DND-41 (cell line): ENCODE measurements around the gene HEMK1.

Experiments
- ATAC-seq: fragments of 200-7000 bp; cut with Tn5 transposase; 3 replicates; pipeline ENCODE4 v1.9.1; 2021; ENCODE audit warnings: low read depth; ENCODE audit not compliant: insufficient read depth
- DNase-seq: peaks from one replicate; pipeline ENCODE4 v3.0.0-alpha.2; 2020
- H2AFZ ChIP-seq: 2 replicates; pipeline ENCODE4 v1.6.0; 2012; ENCODE audit warnings: low read depth, low read length
- H3K27ac ChIP-seq: 2 replicates; pipeline ENCODE4 v1.5.1; 2012; ENCODE audit warnings: low read length, inconsistent platforms
- H3K27me3 ChIP-seq: fragments of 200-600 bp; sonication (generic); 2 replicates; pipeline ENCODE4 v1.6.0; 2012; ENCODE audit warnings: low read length, mild to moderate bottlenecking, inconsistent platforms; ENCODE audit not compliant: insufficient read depth, poor library complexity
- H3K36me3 ChIP-seq: 2 replicates; pipeline ENCODE4 v1.5.1; 2012; ENCODE audit warnings: low read length, inconsistent platforms; ENCODE audit not compliant: insufficient read depth
- H3K4me1 ChIP-seq: 2 replicates; pipeline ENCODE4 v1.5.1; 2012; ENCODE audit warnings: mild to moderate bottlenecking, low read length; ENCODE audit not compliant: insufficient read depth
- H3K4me2 ChIP-seq: 2 replicates; pipeline ENCODE4 v1.6.0; 2012; ENCODE audit warnings: mild to moderate bottlenecking, moderate library complexity, low read length, inconsistent platforms; ENCODE audit not compliant: insufficient read depth
- H3K4me3 ChIP-seq, 2 experiments: fragments of 200-600 bp in 1 of 2; shearing (Covaris generic) in 1 of 2; 2 replicates each; pipeline ENCODE4 v1.5.1; 2012 to 2016; ENCODE audit warnings: inconsistent platforms in 2 of 2, low read length in 2 of 2, mild to moderate bottlenecking in 2 of 2, low read depth in 1 of 2, moderate library complexity in 1 of 2
- H3K79me2 ChIP-seq: 2 replicates; pipeline ENCODE4 v1.6.0; 2012; ENCODE audit warnings: low read length, inconsistent platforms; ENCODE audit not compliant: insufficient read depth
- H3K9ac ChIP-seq: 2 replicates; pipeline ENCODE4 v1.6.0; 2012; ENCODE audit warnings: low read depth, mild to moderate bottlenecking, inconsistent platforms, low read length, moderate library complexity
- H3K9me3 ChIP-seq: 2 replicates; pipeline ENCODE4 v1.5.1; 2012; ENCODE audit warnings: low read length, moderate library complexity, mild to moderate bottlenecking, inconsistent platforms; ENCODE audit not compliant: insufficient read depth, severe bottlenecking
- H4K20me1 ChIP-seq: 2 replicates; pipeline ENCODE4 v1.6.0; 2012; ENCODE audit warnings: low read length; ENCODE audit not compliant: insufficient read depth
- CTCF ChIP-seq: IDR thresholded peaks from 2 replicates; pipeline ENCODE4 v1.5.1; 2012; ENCODE audit warnings: borderline replicate concordance, low read length, moderate library complexity, mild to moderate bottlenecking; ENCODE audit not compliant: poor library complexity, severe bottlenecking; ENCODE audit errors: extremely low read depth
- EZH2 ChIP-seq: IDR thresholded peaks from 3 replicates; pipeline ENCODE4 v1.6.1; 2012; ENCODE audit warnings: borderline replicate concordance, low read depth, mild to moderate bottlenecking, moderate library complexity, low read length, inconsistent platforms; ENCODE audit not compliant: severe bottlenecking

Gene HEMK1

GRCh38 chr3:50612970-50613846, 43.9 kb downstream of the HEMK1 start:
- DNase-seq (peak; percentile 45), ATAC-seq (no peak)

GRCh38 chr3:50615190-50615589, 45.9 kb downstream of the HEMK1 start:
- DNase-seq (no peak), ATAC-seq (no peak)
- peaks cover 66% of the 10 kb centered on the region for H3K4me1 ChIP-seq
- peaks cover 65% of the 10 kb centered on the region for H3K36me3 ChIP-seq
- H3K79me2 ChIP-seq = peaks cover 89% of the 10 kb centered on the region
- H4K20me1 ChIP-seq = peaks cover 35% of the 10 kb centered on the region
- no peak for TF ChIP-seq EZH2
- no peak for TF ChIP-seq CTCF
- no peak overlapping the region for H2AFZ ChIP-seq
- peak overlapping the region; percentile 56 for H3K9ac ChIP-seq
- no peaks in the 10 kb centered on the region for H3K27me3 ChIP-seq
- peak overlapping the region; percentile 75 for H3K4me2 ChIP-seq
- peak overlapping the region in 1 of 2 experiments; percentile 59; a peak in 2 of 4 replicates for H3K4me3 ChIP-seq
- H3K9me3 ChIP-seq = no peaks in the 10 kb centered on the region
- peak overlapping the region; percentile 74 for H3K27ac ChIP-seq

More at GRCh38 chr3:50612970-50613846, 43.9 kb downstream of the HEMK1 start:
- Histone ChIP-seq H3K36me3 (peaks cover 70% of the 10 kb centered on the region), H3K27me3 (no peaks in the 10 kb centered on the region), H3K9me3 (no peaks in the 10 kb centered on the region), H3K27ac (peak overlapping the region; percentile 99), H3K4me2 (peak overlapping the region; percentile 75), H3K4me3 (peak overlapping the region; percentile 62 to 79), H3K9ac (peak overlapping the region; percentile 96), H2AFZ (no peak overlapping the region), H4K20me1 (peaks cover 55% of the 10 kb centered on the region), H3K4me1 (peaks cover 50% of the 10 kb centered on the region), H3K79me2 (peaks cover 90% of the 10 kb centered on the region)
- TF ChIP-seq CTCF (peak; percentile 3), EZH2 (no peak)

GRCh38 chr3:50616003-50616769, 46.9 kb downstream of the HEMK1 start:
- H3K27ac ChIP-seq = peak overlapping the region; percentile 80
- peak overlapping the region; percentile 14 to 59; a peak in 3 of 4 replicates for H3K4me3 ChIP-seq
- H2AFZ ChIP-seq = peak overlapping the region; percentile 21
- peaks cover 89% of the 10 kb centered on the region for H3K79me2 ChIP-seq
- peak; percentile 90 for DNase-seq
- peaks cover 25% of the 10 kb centered on the region for H4K20me1 ChIP-seq
- H3K27me3 ChIP-seq = no peaks in the 10 kb centered on the region
- peak overlapping the region; percentile 75 for H3K4me2 ChIP-seq
- H3K9me3 ChIP-seq = no peaks in the 10 kb centered on the region
- TF ChIP-seq CTCF (peak; percentile 99), EZH2 (no peak)
- H3K36me3 ChIP-seq = peaks cover 64% of the 10 kb centered on the region
- peak overlapping the region; percentile 56 for H3K9ac ChIP-seq
- H3K4me1 ChIP-seq = peaks cover 76% of the 10 kb centered on the region
- peak; percentile 23 for ATAC-seq
